IMR-90 (cell line): ENCODE measurements around the gene ARRDC1. TPM values are rescaled to one million over a fixed set of nuclear protein-coding genes. Genes with fewer than 3 reads are reported as not detected.

ENCODE experiments used
- ATAC-seq: fragments of 200-7000 bp; cut with Tn5 transposase; 2 replicates; pipeline ENCODE4 v1.9.1; 2020; ENCODE audit warnings: low read depth, mild to moderate bottlenecking, moderate library complexity
- BruUV-seq: library from RNA; stranded (reverse); fragments of 400-500 nt; replicated peaks from 2 replicates; lab custom pipeline; 2021; lab: Mats Ljungman, UMichigan
- CTCF ChIA-PET: fragments of 300-600 bp; formaldehyde crosslinking; extraction: SDS; loops from one replicate; lab custom pipeline; 2021; ENCODE audit warnings: antibody characterized with exemption; lab: Yijun Ruan, JAX
- POLR2A ChIA-PET: fragments of 300-600 bp; sonication (Branson Sonifier 250); formaldehyde crosslinking; loops from one replicate; lab custom pipeline; 2022; ENCODE audit warnings: antibody characterized with exemption; ENCODE audit not compliant: unreplicated experiment; lab: Charles Lee
- DNase-seq: peaks from one replicate; pipeline ENCODE4 v3.0.0; 2013
- H2AFZ ChIP-seq: replicated peaks from 2 replicates; pipeline ENCODE3; 2013; ENCODE audit warnings: low read length, mild to moderate bottlenecking; ENCODE audit not compliant: poor library complexity
- H2AK5ac ChIP-seq: 2 replicates; pipeline ENCODE4 v1.6.1; 2013; ENCODE audit warnings: low read depth, low read length, inconsistent platforms
- H2AK9ac ChIP-seq: replicated peaks from 2 replicates; pipeline ENCODE3; 2013; ENCODE audit warnings: mild to moderate bottlenecking, low read depth, low read length, moderate library complexity; ENCODE audit not compliant: poor library complexity
- H2BK120ac ChIP-seq: 2 replicates; pipeline ENCODE4 v1.6.1; 2013; ENCODE audit warnings: low read depth, low read length, inconsistent platforms
- H2BK15ac ChIP-seq: 3 replicates; pipeline ENCODE4 v1.6.1; 2013; ENCODE audit warnings: low read depth, low read length, inconsistent platforms
- H2BK20ac ChIP-seq: 2 replicates; pipeline ENCODE4 v1.6.1; 2013; ENCODE audit warnings: low read depth, mild to moderate bottlenecking, inconsistent platforms, low read length, moderate library complexity
- H2BK5ac ChIP-seq: 2 replicates; pipeline ENCODE4 v1.6.1; 2013; ENCODE audit warnings: mild to moderate bottlenecking, low read depth, low read length, inconsistent platforms; ENCODE audit not compliant: poor library complexity, severe bottlenecking
- H3K14ac ChIP-seq: replicated peaks from 2 replicates; pipeline ENCODE4 v1.6.1; 2013; ENCODE audit warnings: low read depth, low read length, inconsistent platforms
- H3K18ac ChIP-seq: 2 replicates; pipeline ENCODE4 v1.6.1; 2013; ENCODE audit warnings: low read depth, low read length, control low read depth
- H3K23ac ChIP-seq: 2 replicates; pipeline ENCODE4 v1.6.1; 2013; ENCODE audit warnings: low read depth, low read length, inconsistent platforms
- H3K27ac ChIP-seq: 2 replicates; pipeline ENCODE4 v1.5.1; 2013; ENCODE audit warnings: mild to moderate bottlenecking, control low read depth, low read length; ENCODE audit not compliant: insufficient read depth
- H3K27me3 ChIP-seq: 2 replicates; pipeline ENCODE4 v1.6.1; 2013; ENCODE audit warnings: low read length; ENCODE audit not compliant: control insufficient read depth, insufficient read depth
- H3K36me3 ChIP-seq: 2 replicates; pipeline ENCODE4 v1.6.1; 2013; ENCODE audit warnings: low read length, mixed read lengths; ENCODE audit not compliant: control insufficient read depth, insufficient read depth
- H3K4ac ChIP-seq: 2 replicates; pipeline ENCODE4 v1.6.1; 2013; ENCODE audit warnings: low read depth, low read length, inconsistent platforms
- H3K4me1 ChIP-seq: 2 replicates; pipeline ENCODE4 v1.6.1; 2013; ENCODE audit warnings: low read length, mixed read lengths; ENCODE audit not compliant: control insufficient read depth, insufficient read depth
- H3K4me2 ChIP-seq: 2 replicates; pipeline ENCODE4 v1.6.1; 2013; ENCODE audit warnings: low read depth, mild to moderate bottlenecking, control low read depth, low read length, moderate library complexity
- H3K4me3 ChIP-seq: 2 replicates; pipeline ENCODE4 v1.5.1; 2013; ENCODE audit warnings: low read depth, mild to moderate bottlenecking, control low read depth, low read length, moderate library complexity; ENCODE audit not compliant: insufficient read depth
- H3K56ac ChIP-seq: 2 replicates; pipeline ENCODE4 v1.6.1; 2013; ENCODE audit warnings: low read length, inconsistent platforms; ENCODE audit not compliant: insufficient read depth; ENCODE audit errors: extremely low read depth
- H3K79me1 ChIP-seq, 2 experiments: 2 replicates each; pipeline ENCODE4 v1.6.1; 2013; ENCODE audit warnings: low read length in 2 of 2, inconsistent platforms in 1 of 2, low read depth in 1 of 2
- H3K9ac ChIP-seq: 2 replicates; pipeline ENCODE4 v1.6.1; 2013; ENCODE audit warnings: low read depth, low read length, control low read depth
- H3K9me1 ChIP-seq: 2 replicates; pipeline ENCODE4 v1.6.1; 2013; ENCODE audit warnings: low read length, inconsistent platforms; ENCODE audit not compliant: insufficient read depth
- H3K9me3 ChIP-seq: 2 replicates; pipeline ENCODE4 v1.6.1; 2013; ENCODE audit warnings: low read length; ENCODE audit not compliant: control insufficient read depth, insufficient read depth
- H4K20me1 ChIP-seq: 2 replicates; pipeline ENCODE4 v1.6.1; 2013; ENCODE audit warnings: low read length, inconsistent platforms; ENCODE audit not compliant: insufficient read depth
- H4K5ac ChIP-seq: 2 replicates; pipeline ENCODE4 v1.6.1; 2013; ENCODE audit warnings: mild to moderate bottlenecking, low read depth, low read length, control low read depth
- H4K8ac ChIP-seq, 2 experiments: 2 replicates each; pipeline ENCODE4 v1.6.1; 2013; ENCODE audit warnings: low read depth in 2 of 2, low read length in 2 of 2, control low read depth in 1 of 2, inconsistent platforms in 1 of 2
- H4K91ac ChIP-seq: 2 replicates; pipeline ENCODE4 v1.6.1; 2013; ENCODE audit warnings: low read depth, low read length, inconsistent platforms; ENCODE audit not compliant: insufficient read depth
- BHLHE40 ChIP-seq: fragments of 150-350 bp; IDR thresholded peaks from 2 replicates; pipeline ENCODE4 v1.6.1; 2016; ENCODE audit warnings: mild to moderate bottlenecking, low read depth, low read length
- CEBPB ChIP-seq: IDR thresholded peaks from 2 replicates; pipeline ENCODE4 v1.6.1; 2012; ENCODE audit warnings: low read depth, low read length, improper control_type of control experiment
- CHD1 ChIP-seq: IDR thresholded peaks from 2 replicates; pipeline ENCODE4 v1.6.1; 2012; ENCODE audit warnings: low read depth, low read length, improper control_type of control experiment
- CTCF ChIP-seq: conservative IDR thresholded peaks from 2 replicates; pipeline ENCODE4 v1.5.1; 2012; ENCODE audit warnings: mild to moderate bottlenecking, low read depth, low read length, improper control_type of control experiment
- ELK1 ChIP-seq: fragments of 150-350 bp; IDR thresholded peaks from 2 replicates; pipeline ENCODE4 v1.6.1; 2016; ENCODE audit warnings: low read depth, mild to moderate bottlenecking, low read length, moderate library complexity, borderline replicate concordance
- FOS ChIP-seq: fragments of 150-350 bp; IDR thresholded peaks from 2 replicates; pipeline ENCODE4 v1.6.1; 2016; ENCODE audit warnings: low read depth, low read length
- NFE2L2 ChIP-seq: fragments of 150-350 bp; IDR thresholded peaks from 2 replicates; pipeline ENCODE4 v1.6.1; 2016; ENCODE audit warnings: low read depth, mild to moderate bottlenecking, low read length
- POLR2A ChIP-seq: IDR thresholded peaks from 2 replicates; pipeline ENCODE4 v1.6.1; 2012; ENCODE audit warnings: mild to moderate bottlenecking, low read depth, low read length
- RAD21 ChIP-seq: IDR thresholded peaks from 2 replicates; pipeline ENCODE4 v1.6.1; 2012; ENCODE audit warnings: low read length, improper control_type of control experiment
- SMC3 ChIP-seq: fragments of 150-350 bp; IDR thresholded peaks from 2 replicates; pipeline ENCODE4 v1.6.1; 2016; ENCODE audit warnings: low read depth, mild to moderate bottlenecking, antibody characterized with exemption, low read length, moderate library complexity
- USF2 ChIP-seq: fragments of 150-350 bp; IDR thresholded peaks from 2 replicates; pipeline ENCODE4 v1.6.1; 2017; ENCODE audit warnings: mild to moderate bottlenecking, antibody characterized with exemption, low read length, low read depth
- WGBS, 2 experiments: methylation state at CpG; one replicate each; pipeline versions ENCODE4 v1.1.5 to v1.1.7; 2013; ENCODE audit warnings: missing lambda C conversion rate in 2 of 2; ENCODE audit not compliant: insufficient read length in 1 of 2; ENCODE audit errors: extremely low coverage in 2 of 2; 5-methylcytosine and 5-hydroxymethylcytosine counted together
- dilution Hi-C: fragments of 300-500 bp; cut with HindIII; formaldehyde crosslinking; loops from one replicate; pipeline ENCODE4 v1.14.3; 2018; ENCODE audit warnings: low sequenced_read_pairs; ENCODE audit not compliant: unreplicated experiment
- in situ Hi-C: fragments of 300-500 bp; cut with MboI; formaldehyde crosslinking; loops from 3 replicates; pipeline ENCODE4 v1.14.3; 2019; ENCODE audit warnings: low sequenced_read_pairs, inconsistent platforms, mixed read lengths
- intact Hi-C: fragments of 100-400 bp; cut with micrococcal nuclease; formaldehyde crosslinking; loops from 2 replicates; pipeline ENCODE4 v1.10.0; 2022
- polyA plus RNA-seq, 3 experiments: library from polyadenylated mRNA; depleted of rRNA; stranded (reverse); fragments of >200 nt; gene quantifications; 2 replicates each; pipeline ENCODE4 v1.2.3, GENCODE V29; 2012; ENCODE audit warnings: low replicate concordance in 1 of 3
- total RNA-seq: library from RNA; depleted of rRNA; stranded (reverse); fragments of >200 nt; gene quantifications from 2 replicates; pipeline ENCODE4 v1.2.3, GENCODE V29; 2012

ARRDC1 gene
- total and polyA plus RNA-seq, 2 of the 4 experiments (the other 2 are of a cell fraction): 7.7 to 41.4 TPM

GRCh38 chr9:137556069-137556838 is 49.2 kb upstream of the ARRDC1 start:
- Histone ChIP-seq H4K8ac (no peak overlapping the region), H3K9ac (no peak overlapping the region), H3K18ac (no peak overlapping the region), H3K23ac (no peak overlapping the region), H2AFZ (no peak overlapping the region), H3K27ac (no peak overlapping the region), H3K9me3 (no peaks in the 10 kb centered on the region), H4K20me1 (peaks cover 12% of the 10 kb centered on the region; the same call in 1 of the 2 replicates), H3K79me1 (peaks cover 13 to 33% of the 10 kb centered on the region in 2 experiments), H4K5ac (no peak overlapping the region), H3K4me3 (no peak overlapping the region), H3K36me3 (peaks cover 34% of the 10 kb centered on the region), H2BK20ac (no peak overlapping the region), H3K4ac (no peak overlapping the region), H2AK9ac (no peak overlapping the region), H2BK15ac (no peak overlapping the region), H3K56ac (no peak overlapping the region), H2BK5ac (no peak overlapping the region), H3K14ac (no peak overlapping the region), H3K4me1 (peaks cover 3% of the 10 kb centered on the region; the same call in 1 of the 2 replicates), H3K9me1 (no peaks in the 10 kb centered on the region), H4K91ac (no peak overlapping the region), H2AK5ac (no peak overlapping the region), H3K4me2 (no peak overlapping the region), H2BK120ac (no peak overlapping the region), H3K27me3 (no peaks in the 10 kb centered on the region)
- ChIA-PET CTCF (no interaction called here), POLR2A (no interaction called here)
- no peak for ATAC-seq
- dilution Hi-C loops (no loop called here), in situ Hi-C loops (no loop called here), intact Hi-C loops (no loop called here)
- whole genome bisulfite sequencing, 2 experiments: 83% methylated on average over 10 of the region's 24 CpGs; no CpG with 5 or more reads in 1 of the 2 experiments
- DNase-seq: no peak
- no TSS peak for BruUV-seq
- TF ChIP-seq BHLHE40 (no peak), CTCF (no peak), POLR2A (no peak), ELK1 (no peak), SMC3 (no peak), NFE2L2 (no peak), CHD1 (no peak), RAD21 (no peak), USF2 (no peak), FOS (no peak), CEBPB (no peak)
